Muscle of leg (tissue), 11 donors: ENCODE results near the gene PEA15. TPM values are rescaled to one million over a fixed set of nuclear protein-coding genes. Genes with fewer than 3 reads are reported as not detected.
A peak's percentile ranks its signal among the peaks of the same experiment; 100 is the strongest.

Source experiments
- DNase-seq: peaks from one replicate; pipeline ENCODE4 v3.0.0; 2013
- H3K27ac ChIP-seq: one replicate; pipeline ENCODE4 v1.5.1; 2013; ENCODE audit warnings: mild to moderate bottlenecking, low read length, control low read depth
- H3K27me3 ChIP-seq: one replicate; pipeline ENCODE4 v1.6.1; 2013; ENCODE audit warnings: low read length; ENCODE audit not compliant: control insufficient read depth, insufficient read depth
- H3K36me3 ChIP-seq: one replicate; pipeline ENCODE4 v1.6.1; 2013; ENCODE audit warnings: low read length; ENCODE audit not compliant: control insufficient read depth, insufficient read depth
- H3K4me1 ChIP-seq: one replicate; pipeline ENCODE4 v1.6.1; 2013; ENCODE audit warnings: low read length; ENCODE audit not compliant: control insufficient read depth, insufficient read depth
- H3K4me3 ChIP-seq: one replicate; pipeline ENCODE4 v1.5.1; 2013; ENCODE audit warnings: low read length, control low read depth
- H3K9me3 ChIP-seq: replicated peaks from 2 replicates; pipeline ENCODE4 v1.6.1; 2013; ENCODE audit warnings: low read depth, low read length; ENCODE audit not compliant: control insufficient read depth
- WGBS: methylation state at CpG from one replicate; pipeline ENCODE4 v1.1.5; 2013; ENCODE audit warnings: missing lambda C conversion rate; ENCODE audit not compliant: insufficient coverage; 5-methylcytosine and 5-hydroxymethylcytosine counted together
- polyA plus RNA-seq, 8 donors: library from polyadenylated mRNA; unstranded; fragments of 120-200 nt; gene quantifications; one replicate each; pipeline versions ENCODE4 v1.2.1 to v1.2.3, GENCODE V29; 2013; ENCODE audit warnings: inconsistent platforms in 1 of 8, low replicate concordance in 1 of 8; ENCODE audit not compliant: insufficient read length in 8 of 8, insufficient read depth in 1 of 8
- total RNA-seq: library from RNA; stranded (reverse); fragments of 120-200 nt; gene quantifications from one replicate; pipeline ENCODE4 v1.2.4, GENCODE V29; 2013

The PEA15 gene
- total and polyA plus RNA-seq, 9 donors, result 57.4 to 171 (median 136) TPM

- Histone ChIP-seq H3K9me3 (no peaks in the 10 kb centered on the region), H3K4me1 (no peaks in the 10 kb centered on the region), H3K4me3 (no peak overlapping the region), H3K27ac (peak overlapping the region; percentile 13), H3K27me3 (no peaks in the 10 kb centered on the region), H3K36me3 (no peaks in the 10 kb centered on the region)
- WGBS, result 100% methylated on average over 1 of the region's 2 CpGs
- no peak for DNase-seq
Measured at GRCh38 chr1:160177231-160177630, 28.0 kb upstream of the PEA15 start.

DNA sequence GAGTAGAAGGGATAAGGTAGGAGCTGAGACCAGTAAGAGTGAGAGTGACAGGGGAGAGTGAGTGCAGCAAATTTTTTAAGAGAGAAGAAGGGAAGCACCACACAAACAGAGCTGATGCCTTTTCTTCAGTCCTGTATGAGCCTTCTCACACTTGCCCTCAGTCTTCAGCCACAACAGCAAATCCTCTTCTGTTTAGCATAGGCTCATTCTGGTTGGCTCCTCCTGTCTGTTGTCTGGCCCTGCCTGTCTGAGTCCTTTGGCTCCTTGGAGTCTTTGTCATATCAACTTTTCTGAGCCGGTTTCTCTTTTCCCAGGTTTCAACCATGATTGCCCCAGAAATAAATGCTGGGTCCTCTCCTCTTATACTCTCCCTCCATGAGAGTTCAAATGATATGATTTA lies 27.5 kb upstream of the PEA15 start:
- H3K27me3 ChIP-seq, result no peaks in the 10 kb centered on the region
- no peaks in the 10 kb centered on the region for H3K9me3 ChIP-seq
- H3K36me3 ChIP-seq, result no peaks in the 10 kb centered on the region
- H3K27ac ChIP-seq, result peak overlapping the region; percentile 13
- WGBS, result no CpG with 5 or more reads among the region's 1 CpG
- H3K4me3 ChIP-seq, result no peak overlapping the region
- no peak for DNase-seq
- no peaks in the 10 kb centered on the region for H3K4me1 ChIP-seq

DNA sequence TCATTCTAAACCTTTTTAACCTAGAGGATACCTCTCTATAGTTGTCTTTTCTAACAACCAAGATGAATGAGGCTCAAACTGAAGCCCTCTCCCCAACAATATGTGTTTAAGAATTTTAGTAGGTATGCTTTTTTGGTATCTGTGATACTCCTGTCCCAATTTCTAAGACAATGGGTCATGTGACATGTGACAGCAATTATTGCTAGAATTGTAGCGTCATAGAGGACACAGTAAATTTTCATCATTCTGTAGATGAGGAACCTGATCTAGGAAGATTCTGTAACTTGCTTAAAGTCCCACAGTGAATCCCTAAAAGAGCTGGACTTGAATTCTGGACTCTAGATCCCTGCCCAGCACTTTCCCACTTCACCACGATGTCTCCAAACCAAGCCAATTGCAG lies 26.5 kb upstream of the PEA15 start:
- no peaks in the 10 kb centered on the region for H3K36me3 ChIP-seq
- H3K4me3 ChIP-seq, result no peak overlapping the region
- H3K4me1 ChIP-seq, result no peaks in the 10 kb centered on the region
- H3K9me3 ChIP-seq, result no peaks in the 10 kb centered on the region
- no peak overlapping the region for H3K27ac ChIP-seq
- no peak for DNase-seq
- 100% methylated on average over 1 of the region's 2 CpGs for WGBS
- H3K27me3 ChIP-seq, result no peaks in the 10 kb centered on the region

DNA sequence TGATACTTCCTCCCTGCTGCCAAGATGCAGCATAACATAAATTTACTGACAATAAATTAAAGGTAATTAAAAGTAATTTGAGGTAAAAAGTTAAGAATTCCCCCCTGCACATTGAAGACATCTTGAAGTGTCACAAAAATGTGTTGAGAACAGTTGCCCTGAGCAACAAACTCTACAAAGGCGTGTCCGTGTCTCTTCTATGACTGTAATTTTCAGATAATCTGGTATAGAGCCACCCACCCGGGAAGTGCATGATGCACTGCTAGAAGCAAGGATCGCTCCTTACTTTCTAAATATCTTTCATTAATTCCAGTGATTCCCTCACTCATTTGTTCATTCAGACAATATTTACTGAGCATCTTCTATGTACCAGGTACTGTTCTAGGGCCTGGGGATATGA lies 25.8 kb upstream of the PEA15 start:
- no peaks in the 10 kb centered on the region for H3K36me3 ChIP-seq
- no peak overlapping the region for H3K4me3 ChIP-seq
- no peak overlapping the region for H3K27ac ChIP-seq
- 94% methylated on average over 2 of the region's 4 CpGs for WGBS
- H3K9me3 ChIP-seq, result no peaks in the 10 kb centered on the region
- DNase-seq, result no peak
- H3K4me1 ChIP-seq, result no peaks in the 10 kb centered on the region
- no peaks in the 10 kb centered on the region for H3K27me3 ChIP-seq

- Histone ChIP-seq H3K27ac (no peak overlapping the region), H3K27me3 (no peaks in the 10 kb centered on the region), H3K9me3 (no peaks in the 10 kb centered on the region), H3K36me3 (no peaks in the 10 kb centered on the region), H3K4me1 (peaks cover 38% of the 10 kb centered on the region), H3K4me3 (no peak overlapping the region)
- WGBS, result 90% methylated on average over 7 of the region's 7 CpGs
- DNase-seq, result no peak
Measured at GRCh38 chr1:160186246-160186645, 18.9 kb upstream of the PEA15 start.

- Histone ChIP-seq H3K36me3 (no peaks in the 10 kb centered on the region), H3K4me3 (no peak overlapping the region), H3K27me3 (no peaks in the 10 kb centered on the region), H3K9me3 (no peaks in the 10 kb centered on the region), H3K27ac (no peak overlapping the region), H3K4me1 (peaks cover 38% of the 10 kb centered on the region)
- no peak for DNase-seq
- WGBS, result 39% methylated on average over 2 of the region's 2 CpGs
Measured at GRCh38 chr1:160186729-160187128, 18.5 kb upstream of the PEA15 start.

GRCh38 chr1:160187407-160187806 lies 17.8 kb upstream of the PEA15 start:
- Histone ChIP-seq H3K4me1 (peaks cover 38% of the 10 kb centered on the region), H3K4me3 (no peak overlapping the region), H3K27me3 (no peaks in the 10 kb centered on the region), H3K36me3 (no peaks in the 10 kb centered on the region), H3K27ac (no peak overlapping the region), H3K9me3 (no peaks in the 10 kb centered on the region)
- 73% methylated on average over 3 of the region's 7 CpGs for WGBS
- no peak for DNase-seq

DNA sequence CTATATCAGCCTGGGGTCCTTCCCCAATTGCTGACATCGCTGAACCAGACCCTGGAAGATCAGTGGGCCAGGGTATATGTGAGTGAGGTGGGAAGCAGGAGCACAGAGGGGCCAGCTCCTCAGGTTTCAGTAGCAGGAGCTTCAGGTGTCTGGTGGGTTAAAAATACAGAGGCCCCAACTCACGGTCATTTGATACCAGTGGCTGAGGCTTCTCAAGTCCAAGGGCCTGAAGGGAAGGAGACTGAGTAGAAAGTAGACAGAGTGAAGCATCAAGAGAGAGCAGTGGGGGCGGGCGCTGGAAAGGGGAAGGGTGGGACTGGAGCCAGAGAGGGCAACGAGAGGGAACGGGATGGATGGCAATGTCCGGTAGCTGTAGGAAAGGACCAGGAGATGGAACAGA lies 16.8 kb upstream of the PEA15 start:
- Histone ChIP-seq H3K27me3 (no peaks in the 10 kb centered on the region), H3K9me3 (no peaks in the 10 kb centered on the region), H3K27ac (peak overlapping the region; percentile 87), H3K4me1 (peaks cover 47% of the 10 kb centered on the region), H3K4me3 (no peak overlapping the region), H3K36me3 (no peaks in the 10 kb centered on the region)
- WGBS, result 60% methylated on average over 5 of the region's 7 CpGs
- peak; percentile 63 for DNase-seq

GRCh38 chr1:160189649-160190625 lies 15.2 kb upstream of the PEA15 start, which contains the start of gene CASQ1:
Gene CASQ1 (plus strand): TSS chr1:160190575. CDS start chr1:160190752, 177 bp downstream.
- 51% methylated on average over 7 of the region's 15 CpGs for WGBS
- H3K27ac ChIP-seq, result peak within 1 kb of the TSS; percentile 87
- H3K36me3 ChIP-seq, result peaks cover 10% of the 10 kb centered on the region
- H3K9me3 ChIP-seq, result no peaks in the 10 kb centered on the region
- H3K4me3 ChIP-seq, result peak within 1 kb of the TSS; percentile 52
- DNase-seq, result peak; percentile 81
- no peaks in the 10 kb centered on the region for H3K27me3 ChIP-seq
- peaks cover 52% of the 10 kb centered on the region for H3K4me1 ChIP-seq

DNA sequence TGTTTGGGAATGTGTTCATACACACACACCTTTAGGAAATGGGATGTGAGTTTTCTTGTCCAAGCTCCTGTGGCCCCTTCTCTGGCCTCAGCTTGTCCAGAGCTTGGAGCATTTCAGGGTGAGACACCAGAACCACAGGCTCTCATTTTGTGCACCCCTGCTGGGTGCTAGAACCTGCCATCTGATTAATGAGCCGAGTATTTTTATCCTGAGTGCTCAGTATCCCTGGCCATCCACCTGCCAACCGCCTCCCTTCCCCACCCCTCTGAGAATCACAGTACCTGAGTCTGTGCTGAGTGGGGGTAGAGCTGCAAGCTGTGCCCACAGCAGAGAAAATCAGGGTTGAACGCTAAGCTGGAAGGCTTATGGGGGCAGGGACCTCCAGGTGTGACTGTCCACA lies 13.4 kb upstream of the PEA15 start:
- Histone ChIP-seq H3K27me3 (no peaks in the 10 kb centered on the region), H3K27ac (peak overlapping the region; percentile 93), H3K36me3 (peaks cover 10% of the 10 kb centered on the region), H3K9me3 (no peaks in the 10 kb centered on the region), H3K4me3 (peak overlapping the region; percentile 52), H3K4me1 (peaks cover 46% of the 10 kb centered on the region)
- WGBS, result no CpG with 5 or more reads among the region's 3 CpGs
- DNase-seq, result no peak
